Glomerular visceral epithelial cell (primary cell): Measurements from ENCODE around the gene FAM153A.
"Not testable (repeated sequence)": the region's sequence is repeated elsewhere in the genome, so short reads cannot be mapped to it uniquely, and the experiment has no call there.

Source experiments
- DNase-seq: peaks from one replicate; pipeline ENCODE4 v3.0.0-alpha.2; 2016; ENCODE audit errors: extremely low spot score

FAM153A gene

DNA sequence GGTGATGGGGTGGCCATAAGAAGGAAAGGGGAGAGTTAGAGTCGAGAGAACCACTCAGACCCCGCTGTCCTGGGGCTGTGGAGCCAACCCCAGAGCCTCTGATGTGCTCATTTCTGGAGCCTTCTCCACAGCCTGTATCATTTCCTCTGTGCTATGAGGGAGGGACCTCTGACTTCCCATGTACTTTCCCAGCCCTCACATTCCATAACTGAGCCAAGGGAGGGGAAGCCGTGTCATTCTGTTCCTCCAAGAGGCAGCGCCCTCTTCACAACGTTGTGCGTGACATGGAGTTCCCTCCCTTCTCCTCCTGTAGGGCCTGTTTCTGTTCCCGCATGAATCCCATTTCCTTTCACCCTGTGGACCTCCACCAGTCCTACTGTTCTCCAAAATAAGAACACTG is 57.8 kb downstream of the FAM153A start:
- not testable (repeated sequence) for DNase-seq

DNA sequence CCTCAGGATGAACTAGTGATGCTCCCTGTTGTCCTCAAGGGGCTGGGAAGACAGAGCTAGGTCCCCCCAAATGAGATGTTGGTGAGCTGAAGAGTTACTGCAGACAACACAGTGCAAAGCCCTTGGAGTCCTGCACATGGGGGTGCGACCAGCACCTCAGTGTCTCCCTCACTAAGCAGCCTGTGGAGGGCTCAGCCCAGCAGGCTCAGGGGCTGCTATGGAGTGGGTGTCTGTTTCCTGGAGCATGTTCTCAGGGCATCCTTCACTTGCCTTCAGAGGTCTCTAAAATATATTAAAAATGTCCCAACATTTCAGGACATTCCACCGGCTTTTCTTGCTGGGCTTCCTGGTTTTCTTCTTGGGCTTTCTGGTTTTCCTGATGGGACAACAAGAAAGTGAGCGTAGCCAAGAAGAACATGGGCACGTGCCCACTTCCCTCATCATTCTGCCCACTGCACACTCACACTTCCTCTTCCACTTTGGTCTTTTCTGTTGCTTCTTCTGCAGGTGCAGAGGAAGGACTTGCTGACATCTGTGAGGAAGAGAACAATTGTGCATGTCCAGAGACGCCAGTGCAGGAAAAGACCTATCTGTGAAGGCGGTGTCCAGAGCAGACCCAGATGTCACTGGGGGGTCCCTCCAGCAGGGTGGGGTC is 58.7 kb downstream of the FAM153A start:
- DNase-seq = not testable (repeated sequence)

DNA sequence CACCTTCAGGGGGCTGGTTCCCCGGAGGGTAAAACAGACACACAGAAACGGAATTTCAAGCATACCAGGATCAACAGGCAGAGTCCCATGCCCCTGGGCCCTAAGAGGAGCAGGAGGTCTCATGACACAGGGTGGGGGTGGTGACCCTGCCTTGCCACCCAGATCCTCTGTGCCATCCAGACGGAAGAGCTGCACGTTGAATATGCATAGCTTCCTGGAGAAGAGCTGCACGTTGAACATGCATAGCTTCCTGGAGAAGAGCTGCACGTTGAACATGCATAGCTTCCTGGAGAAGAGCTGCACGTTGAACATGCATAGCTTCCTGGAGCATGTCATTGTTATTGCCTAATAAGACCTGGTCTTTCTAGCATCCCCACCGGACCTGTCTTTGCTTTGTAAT is 59.9 kb downstream of the FAM153A start:
- not testable (repeated sequence) for DNase-seq

DNA sequence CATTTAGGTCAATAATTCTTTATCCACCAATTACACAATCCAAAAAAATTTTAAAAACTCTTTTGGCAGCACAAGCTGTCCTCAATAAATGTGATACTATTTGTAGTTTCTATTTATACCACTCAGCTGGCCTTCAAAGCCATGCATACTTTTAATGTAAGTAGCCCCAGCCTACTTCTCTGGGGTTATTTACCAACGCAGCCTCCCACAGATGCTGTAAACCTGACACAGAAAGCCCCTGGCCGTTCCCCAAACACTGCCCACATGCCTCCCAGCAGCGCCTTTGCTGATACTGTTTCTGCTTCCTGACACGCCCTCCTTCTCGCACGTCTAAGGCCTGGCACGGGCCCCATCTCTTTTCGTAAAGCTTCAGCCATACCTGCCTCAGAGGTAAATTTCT is 62.7 kb downstream of the FAM153A start:
- DNase-seq = not testable (repeated sequence)

DNA sequence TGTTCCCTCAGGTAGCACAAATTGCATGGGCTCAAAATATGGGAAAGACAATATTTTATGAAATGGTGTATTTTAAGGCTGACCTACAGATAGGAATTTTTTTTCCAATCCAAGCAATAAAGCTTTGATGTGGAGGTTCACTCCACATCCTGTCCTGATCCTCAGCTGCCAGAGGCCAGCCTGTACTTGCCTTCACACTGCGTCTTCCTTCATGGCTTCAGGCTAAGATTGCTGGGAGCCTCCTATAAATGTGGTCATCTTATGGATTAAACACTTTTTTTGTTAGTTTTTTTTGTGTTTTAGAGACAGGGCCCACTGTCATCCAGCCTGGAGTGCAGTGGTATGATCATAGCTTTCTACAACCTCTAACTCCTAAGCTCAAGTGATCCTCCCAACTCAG is 67.3 kb downstream of the FAM153A start:
- not testable (repeated sequence) for DNase-seq

DNA sequence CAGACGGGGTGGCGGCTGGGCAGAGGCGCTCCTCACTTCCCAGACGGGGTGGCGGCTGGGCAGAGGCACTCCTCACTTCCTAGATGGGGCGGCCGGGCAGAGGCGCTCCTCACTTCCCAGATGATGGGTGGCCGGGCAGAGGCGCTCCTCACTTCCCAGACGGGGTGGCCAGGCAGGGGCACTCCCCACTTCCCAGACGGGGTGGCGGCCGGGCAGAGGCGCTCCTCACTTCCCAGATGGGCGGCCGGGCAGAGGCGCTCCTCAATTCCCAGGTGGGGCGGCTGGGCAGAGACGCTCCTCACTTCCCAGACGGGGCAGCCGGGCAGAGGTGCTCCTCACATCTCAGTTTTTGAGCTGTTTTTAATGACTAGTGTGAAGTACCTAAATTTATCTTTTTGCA is 86.6 kb downstream of the FAM153A start:
- not testable (repeated sequence) for DNase-seq

DNA sequence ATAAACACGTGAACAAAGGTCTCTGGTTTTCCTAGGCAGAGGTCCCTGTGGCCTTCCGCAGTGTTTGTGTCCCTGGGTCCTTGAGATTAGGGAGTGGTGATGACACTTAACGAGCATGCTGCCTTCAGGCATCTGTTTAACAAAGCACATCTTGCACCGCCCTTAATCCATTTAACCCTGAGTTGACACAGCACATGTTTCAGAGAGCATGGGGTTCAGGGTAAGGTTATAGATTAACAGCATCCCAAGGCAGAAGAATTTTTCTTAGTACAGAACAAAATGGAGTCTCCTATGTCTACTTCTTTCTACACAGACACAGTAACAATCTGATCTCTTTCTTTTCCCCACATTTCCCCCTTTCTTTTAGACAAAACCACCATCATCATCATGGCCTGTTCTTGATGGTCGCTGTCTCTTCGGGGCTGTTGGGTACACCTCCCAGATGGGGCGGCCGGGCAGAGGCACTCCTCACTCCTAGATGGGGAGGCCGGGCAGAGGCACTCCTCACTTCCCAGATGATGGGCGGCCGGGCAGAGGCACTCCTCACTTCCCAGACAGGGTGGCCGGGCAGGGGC is 87.3 kb downstream of the FAM153A start:
- DNase-seq = not testable (repeated sequence)

DNA sequence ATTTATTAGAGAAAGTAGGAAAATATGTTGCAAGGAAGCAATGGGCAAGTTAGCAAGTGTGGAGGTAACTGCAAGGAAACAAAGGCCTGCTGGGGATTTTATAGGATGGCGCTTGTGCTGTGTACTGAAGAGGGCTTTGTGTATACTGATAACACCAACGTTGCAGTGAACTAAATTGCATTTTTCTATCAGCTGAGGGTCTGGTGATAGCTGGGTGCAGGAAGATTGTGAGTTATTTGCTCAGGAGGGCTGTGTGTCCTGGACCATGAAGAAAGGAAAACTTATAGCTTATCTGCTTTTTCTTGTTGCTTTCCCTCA is 88.2 kb downstream of the FAM153A start:
- DNase-seq = not testable (repeated sequence)

DNA sequence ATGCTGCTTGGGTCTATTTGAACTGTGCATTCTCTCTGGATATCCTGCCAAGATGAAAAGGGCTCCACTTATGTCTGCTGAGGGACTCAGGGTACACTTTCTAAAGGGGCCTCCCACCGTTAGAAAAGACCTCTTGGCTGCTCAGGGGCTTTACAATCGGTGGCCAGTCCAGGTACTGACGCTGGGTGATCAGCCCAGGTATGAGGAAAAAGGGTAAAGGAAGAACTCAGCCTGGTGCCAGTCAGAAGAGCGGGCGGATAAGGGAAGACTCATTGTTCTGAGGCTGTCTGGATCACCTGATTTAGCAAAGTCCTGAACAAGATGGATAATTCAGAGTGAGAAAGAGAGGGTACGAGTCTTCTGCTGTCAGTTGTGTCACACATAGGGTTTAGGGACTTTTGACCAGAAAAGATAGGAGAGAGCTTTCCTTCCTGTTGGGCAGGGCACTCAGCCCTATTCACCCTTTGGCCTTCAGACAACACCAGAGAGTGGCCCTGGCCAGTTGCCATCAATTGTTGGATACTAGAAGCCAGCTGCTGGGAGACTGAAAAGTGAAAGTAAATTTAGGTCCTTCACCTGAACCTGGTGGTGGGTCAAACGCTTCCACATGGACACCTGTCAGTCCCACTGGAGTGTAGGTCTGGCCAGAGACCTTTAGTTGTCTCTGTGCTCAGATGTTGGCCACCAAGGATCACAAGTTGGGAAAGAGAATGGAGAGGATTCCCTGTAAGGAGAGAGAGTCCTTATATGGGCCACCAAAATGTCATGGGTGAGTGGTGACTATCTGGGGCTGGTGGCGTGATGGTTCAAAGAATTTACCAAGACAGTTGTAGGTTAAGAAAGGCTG is 88.8 kb downstream of the FAM153A start:
- not testable (repeated sequence) for DNase-seq

DNA sequence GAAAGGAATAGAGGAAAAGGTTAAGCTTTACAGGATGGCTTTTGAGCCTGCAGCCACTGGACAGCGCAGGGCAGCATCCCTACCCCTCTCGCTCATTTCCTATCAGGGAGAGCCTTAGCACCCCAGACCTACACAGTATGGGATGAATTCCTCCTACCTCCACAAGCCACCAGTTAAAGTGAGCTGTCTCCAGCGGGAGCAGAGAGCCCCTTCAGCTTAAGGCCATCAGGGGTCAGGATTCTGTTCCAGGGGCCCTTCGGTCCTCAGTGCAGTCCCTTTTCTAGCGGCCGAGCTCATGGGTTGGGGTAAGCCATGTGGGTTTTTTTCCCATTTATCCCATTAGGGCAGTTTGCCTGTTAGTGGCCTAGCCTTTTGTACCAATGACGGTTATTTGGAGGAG is 89.7 kb downstream of the FAM153A start:
- DNase-seq = not testable (repeated sequence)

DNA sequence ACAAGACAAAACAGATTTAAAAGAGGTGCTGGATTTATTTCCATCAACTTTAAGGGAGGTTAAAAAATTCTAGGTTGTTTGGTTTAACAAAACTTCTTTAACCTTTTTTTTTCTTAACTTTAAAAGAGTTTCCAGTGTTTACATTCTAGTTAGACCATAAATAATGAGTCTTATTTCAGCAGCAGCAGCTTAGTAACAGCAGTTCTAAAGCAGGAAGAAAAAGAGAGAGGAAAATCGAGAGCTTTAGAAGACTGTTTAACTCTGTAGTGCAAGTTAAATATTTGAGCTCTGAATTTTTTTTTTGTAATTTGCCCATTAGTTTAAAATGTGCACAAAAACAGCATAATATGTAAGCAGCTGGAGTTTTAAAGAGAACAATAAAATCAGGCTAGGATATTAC is 90.2 kb downstream of the FAM153A start:
- not testable (repeated sequence) for DNase-seq

DNA sequence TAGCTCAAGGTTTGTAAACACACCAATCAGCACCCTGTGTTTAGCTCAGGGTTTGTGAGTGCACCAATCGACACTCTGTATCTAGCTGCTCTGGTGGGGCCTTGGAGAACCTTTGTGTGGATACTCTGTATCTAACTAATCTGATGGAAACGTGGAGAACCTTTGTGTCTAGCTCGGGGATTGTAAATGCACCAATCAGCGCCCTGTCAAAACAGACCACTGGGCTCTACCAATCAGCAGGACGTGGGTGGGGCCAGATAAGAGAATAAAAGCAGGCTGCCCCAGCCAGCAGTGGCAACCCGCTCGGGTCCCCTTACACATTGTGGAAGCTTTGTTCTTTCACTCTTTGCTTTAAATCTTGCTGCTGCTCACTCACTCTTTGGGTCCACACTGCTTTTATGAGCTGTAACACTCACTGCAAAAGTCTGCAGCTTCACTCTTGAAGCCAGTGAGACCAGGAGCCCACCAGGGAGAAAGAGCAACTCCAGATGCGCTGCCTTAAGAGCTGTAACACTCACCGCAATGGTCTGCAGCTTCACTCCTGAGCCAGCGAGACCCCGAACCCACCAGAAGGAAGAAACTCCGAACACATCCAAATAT is 93.6 kb downstream of the FAM153A start:
- DNase-seq = not testable (repeated sequence)

DNA sequence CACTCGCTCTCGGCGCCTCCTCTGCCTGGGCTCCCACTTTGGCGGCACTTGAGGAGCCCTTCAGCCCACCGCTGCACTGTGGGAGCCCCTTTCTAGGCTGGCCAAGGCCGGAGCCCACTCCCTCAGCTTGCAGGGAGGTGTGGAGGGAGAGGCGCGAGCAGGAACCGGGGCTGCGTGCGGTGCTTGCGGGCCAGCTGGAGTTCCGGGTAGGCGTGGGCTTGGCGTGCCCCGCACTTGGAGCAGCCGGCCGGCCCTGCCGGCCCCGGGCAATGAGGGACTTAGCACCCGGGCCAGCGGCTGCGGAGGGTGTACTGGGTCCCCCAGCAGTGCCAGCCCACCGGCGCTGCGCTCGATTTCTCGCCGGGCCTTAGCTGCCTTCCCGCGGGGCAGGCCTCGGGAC is 94.6 kb downstream of the FAM153A start:
- not testable (repeated sequence) for DNase-seq

DNA sequence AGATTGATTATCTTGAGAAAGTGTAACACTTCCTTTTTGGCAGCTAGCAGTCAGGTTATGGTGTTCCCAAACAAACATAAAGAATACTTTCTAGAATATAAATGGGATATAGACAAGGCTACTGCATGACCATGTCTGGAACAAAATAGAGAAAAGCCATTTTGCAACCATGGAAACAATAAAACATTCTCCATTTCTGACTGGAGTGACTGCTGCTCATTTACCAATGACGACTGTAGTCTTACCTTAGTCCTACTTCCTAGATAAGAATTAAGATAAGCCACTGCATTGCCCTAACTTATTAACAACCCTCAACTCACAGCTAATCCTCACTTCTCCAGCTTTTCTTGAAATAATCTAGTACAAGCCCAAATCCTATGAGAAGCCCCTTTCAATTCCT is 100.8 kb downstream of the FAM153A start:
- not testable (repeated sequence) for DNase-seq
